GM12878 (cell line): ENCODE measurements around the gene FCRLA. TPM values are rescaled to one million over a fixed set of nuclear protein-coding genes. Genes with fewer than 3 reads are reported as not detected.

ENCODE experiments used
- ATAC-seq: fragments of 200-7000 bp; cut with Tn5 transposase; 3 replicates; pipeline ENCODE4 v1.9.1; 2020; ENCODE audit warnings: mild to moderate bottlenecking, moderate library complexity
- BruUV-seq: library from RNA; stranded (reverse); fragments of 400-500 nt; replicated peaks from 2 replicates; lab custom pipeline; 2021; lab: Mats Ljungman, UMichigan
- CTCF ChIA-PET: fragments of 300-600 bp; sonication (Branson Sonifier 250); formaldehyde crosslinking; extraction: SDS; loops from one replicate; lab custom pipeline; 2021; ENCODE audit warnings: inconsistent platforms; lab: Yijun Ruan, JAX
- POLR2A ChIA-PET: fragments of 350-600 bp; formaldehyde crosslinking; extraction: SDS; loops from one replicate; lab custom pipeline; 2021; ENCODE audit warnings: inconsistent platforms; lab: Charles Lee
- RAD21 ChIA-PET: fragments of 300-600 bp; sonication (Branson Sonifier 250); formaldehyde crosslinking; loops from one replicate; lab custom pipeline; 2023; ENCODE audit warnings: antibody characterized with exemption; ENCODE audit not compliant: unreplicated experiment; lab: Charles Lee
- SMC1A ChIA-PET: fragments of 300-600 bp; sonication (Branson Sonifier 250); formaldehyde crosslinking; loops from one replicate; lab custom pipeline; 2023; ENCODE audit not compliant: unreplicated experiment, uncharacterized antibody; lab: Charles Lee
- DNase-seq: peaks from one replicate; pipeline ENCODE4 v3.0.0-alpha.2; 2011; ENCODE audit warnings: low read depth, low spot score
- FAIRE-seq: peaks from 3 replicates; lab custom pipeline; 2011; peaks lifted over from hg19 to GRCh38; lab: Jason Lieb, UNC
- H2AFZ ChIP-seq: 2 replicates; pipeline ENCODE4 v1.6.0; 2011; ENCODE audit warnings: low read depth, low read length, control low read depth; ENCODE audit not compliant: control insufficient read depth
- H3K27ac ChIP-seq: 2 replicates; pipeline ENCODE4 v1.5.1; 2011; ENCODE audit warnings: control low read depth; ENCODE audit not compliant: control insufficient read depth, insufficient read depth
- H3K27me3 ChIP-seq, 2 experiments: replicated peaks in 1 of 2; 2 replicates each; pipeline versions ENCODE4 v1.6.0 to v1.6.1; 2011; ENCODE audit warnings: low read length in 1 of 2; ENCODE audit not compliant: control insufficient read depth in 2 of 2, insufficient read depth in 2 of 2
- H3K36me3 ChIP-seq, 2 experiments: 2 replicates each; pipeline ENCODE4 v1.5.1; 2011; ENCODE audit warnings: low read length in 1 of 2; ENCODE audit not compliant: control insufficient read depth in 2 of 2, insufficient read depth in 2 of 2
- H3K4me1 ChIP-seq: 2 replicates; pipeline ENCODE4 v1.6.1; 2011; ENCODE audit warnings: mild to moderate bottlenecking, low read length, moderate library complexity, mixed read lengths; ENCODE audit not compliant: control insufficient read depth, insufficient read depth
- H3K4me2 ChIP-seq: 2 replicates; pipeline ENCODE4 v1.6.0; 2011; ENCODE audit warnings: control low read depth; ENCODE audit not compliant: control insufficient read depth, insufficient read depth
- H3K4me3 ChIP-seq: fragments of 200-600 bp; sonication (generic); 2 replicates; pipeline ENCODE4 v1.5.1; 2016
- H3K79me2 ChIP-seq: 2 replicates; pipeline ENCODE4 v1.6.0; 2011; ENCODE audit warnings: low read length; ENCODE audit not compliant: control insufficient read depth, insufficient read depth
- H3K9ac ChIP-seq: 2 replicates; pipeline ENCODE4 v1.8.0; 2011; ENCODE audit warnings: low read length, control low read depth, mixed read lengths; ENCODE audit not compliant: control insufficient read depth, insufficient read depth
- H3K9me3 ChIP-seq: replicated peaks from 3 replicates; pipeline ENCODE4 v1.5.1; 2011; ENCODE audit warnings: mild to moderate bottlenecking, low read length; ENCODE audit not compliant: control insufficient read depth, insufficient read depth
- H4K20me1 ChIP-seq: 2 replicates; pipeline ENCODE4 v1.6.0; 2011; ENCODE audit not compliant: control insufficient read depth, insufficient read depth
- CREB1 ChIP-seq: IDR thresholded peaks from 2 replicates; pipeline ENCODE4 v1.6.1; 2012; ENCODE audit warnings: low read depth, mild to moderate bottlenecking, inconsistent platforms
- EZH2 ChIP-seq: IDR thresholded peaks from 2 replicates; pipeline ENCODE4 v1.6.1; 2012; ENCODE audit warnings: low read depth, mild to moderate bottlenecking, control low read depth, inconsistent platforms, low read length, borderline replicate concordance; ENCODE audit not compliant: control insufficient read depth
- IRF4 ChIP-seq: IDR thresholded peaks from 2 replicates; pipeline ENCODE4 v1.6.1; 2011; ENCODE audit warnings: low read depth, low read length
- NR2C2 ChIP-seq: IDR thresholded peaks from 2 replicates; pipeline ENCODE4 v1.6.1; 2011; ENCODE audit warnings: borderline replicate concordance, low read depth; ENCODE audit not compliant: control insufficient read depth, insufficient read length
- RCOR1 ChIP-seq: conservative IDR thresholded peaks from 2 replicates; pipeline ENCODE4 v1.6.1; 2012; ENCODE audit warnings: low read depth, low read length, improper control_type of control experiment
- SPI1 ChIP-seq: IDR thresholded peaks from 2 replicates; pipeline ENCODE4 v1.6.1; 2011; ENCODE audit warnings: low read depth, mild to moderate bottlenecking, low read length, moderate library complexity, borderline replicate concordance; ENCODE audit not compliant: insufficient read depth
- SREBF1 ChIP-seq: IDR thresholded peaks from 2 replicates; pipeline ENCODE4 v1.6.1; 2012; ENCODE audit warnings: mild to moderate bottlenecking, low read length
- SREBF2 ChIP-seq: IDR thresholded peaks from 2 replicates; pipeline ENCODE4 v1.6.1; 2012; ENCODE audit warnings: mild to moderate bottlenecking, low read length
- WRNIP1 ChIP-seq: IDR thresholded peaks from 2 replicates; pipeline ENCODE4 v1.6.1; 2011; ENCODE audit warnings: low read depth, low read length, improper control_type of control experiment, borderline replicate concordance
- ZNF217 ChIP-seq: fragments of 450-650 bp; IDR thresholded peaks from 2 replicates; pipeline ENCODE4 v1.6.1; 2017; ENCODE audit warnings: antibody characterized with exemption, mild to moderate bottlenecking
- WGBS: methylation state at CpG from one replicate; pipeline ENCODE4 v1.1.6; 2016; ENCODE audit warnings: low lambda C conversion rate; ENCODE audit not compliant: insufficient replicate concordance, insufficient coverage; ENCODE audit errors: missing lambda C conversion rate; 5-methylcytosine and 5-hydroxymethylcytosine counted together
- in situ Hi-C: fragments of 300-500 bp; cut with MboI; formaldehyde crosslinking; loops from 9 replicates; pipeline ENCODE4 v1.14.3; 2018; ENCODE audit warnings: mixed read lengths
- intact Hi-C: fragments of 100-400 bp; cut with micrococcal nuclease; formaldehyde crosslinking; loops from one replicate; pipeline ENCODE4 v1.14.2; 2022; ENCODE audit not compliant: unreplicated experiment
- polyA plus RNA-seq, 11 experiments: library from polyadenylated mRNA; depleted of rRNA in 4 of 11; unstranded in 6 of 11; stranded (reverse) in 5 of 11; fragments of >200 nt; fragmentation: Nextera tagmentation in 4 of 11; fragmentation: Illumina TruSeq in 1 of 11; extraction: Ambion mirVana in 4 of 11; extraction: Trizol in 1 of 11; gene quantifications; 1 replicate in 1 of 11; 2 replicates in 10 of 11; pipeline versions ENCODE4 v1.2.1 to v1.2.3, GENCODE V29; 2011 to 2016; ENCODE audit warnings: inconsistent platforms in 2 of 11, missing spikeins in 2 of 11, low read depth in 1 of 11
- total RNA-seq, 4 experiments: library from RNA; depleted of rRNA in 3 of 4; stranded (reverse); fragments of >200 nt in 3 of 4; fragmentation: Illumina TruSeq in 1 of 4; extraction: Trizol in 1 of 4; gene quantifications; 2 replicates each; pipeline versions ENCODE4 v1.2.1 to v1.2.3, GENCODE V29; 2013 to 2021
- TF ChIP-seq, protein P1 (sequence below): fragments of 450-650 bp; IDR thresholded peaks from 2 replicates; pipeline ENCODE4 v1.6.1; 2017; ENCODE audit warnings: mild to moderate bottlenecking, low read depth, inconsistent platforms; ENCODE audit not compliant: poor library complexity, severe bottlenecking

FCRLA gene
- total and polyA plus RNA-seq, 10 of the 15 experiments (the other 5 are each of a cell fraction or from before 2014, with no cell fraction given), result 130 to 714 (median 374) TPM

DNA sequence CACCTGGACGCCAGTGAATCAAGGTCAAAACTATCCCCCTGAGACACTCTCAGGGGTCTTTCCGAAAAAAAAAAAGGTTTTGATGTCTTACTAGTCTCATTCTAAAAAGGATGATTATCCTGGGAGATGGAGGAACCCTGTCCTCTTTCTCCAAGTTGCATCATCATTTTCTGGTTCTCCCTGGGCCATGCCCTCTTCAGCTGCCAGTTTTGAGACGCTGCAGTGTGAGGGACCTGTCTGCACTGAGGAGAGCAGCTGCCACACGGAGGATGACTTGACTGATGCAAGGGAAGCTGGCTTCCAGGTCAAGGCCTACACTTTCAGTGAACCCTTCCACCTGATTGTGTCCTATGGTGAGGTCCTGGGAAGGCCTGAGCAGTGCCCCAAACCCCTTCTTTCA is 3.5 kb downstream of the FCRLA start:
- Histone ChIP-seq H3K4me2 (peak overlapping the region; percentile 94), H3K36me3 (peaks cover 15 to 16% of the 10 kb centered on the region in 2 experiments), H3K4me3 (peak overlapping the region; percentile 30), H3K79me2 (peaks cover 43% of the 10 kb centered on the region), H3K9me3 (no peaks in the 10 kb centered on the region), H2AFZ (no peak overlapping the region), H4K20me1 (no peaks in the 10 kb centered on the region), H3K9ac (no peak overlapping the region), H3K27me3 (no peaks in the 10 kb centered on the region), H3K4me1 (peaks cover 24% of the 10 kb centered on the region), H3K27ac (no peak overlapping the region)
- TF ChIP-seq SREBF2, result no peak
- TF ChIP-seq SPI1, result no peak
- TF ChIP-seq, protein P1, sequence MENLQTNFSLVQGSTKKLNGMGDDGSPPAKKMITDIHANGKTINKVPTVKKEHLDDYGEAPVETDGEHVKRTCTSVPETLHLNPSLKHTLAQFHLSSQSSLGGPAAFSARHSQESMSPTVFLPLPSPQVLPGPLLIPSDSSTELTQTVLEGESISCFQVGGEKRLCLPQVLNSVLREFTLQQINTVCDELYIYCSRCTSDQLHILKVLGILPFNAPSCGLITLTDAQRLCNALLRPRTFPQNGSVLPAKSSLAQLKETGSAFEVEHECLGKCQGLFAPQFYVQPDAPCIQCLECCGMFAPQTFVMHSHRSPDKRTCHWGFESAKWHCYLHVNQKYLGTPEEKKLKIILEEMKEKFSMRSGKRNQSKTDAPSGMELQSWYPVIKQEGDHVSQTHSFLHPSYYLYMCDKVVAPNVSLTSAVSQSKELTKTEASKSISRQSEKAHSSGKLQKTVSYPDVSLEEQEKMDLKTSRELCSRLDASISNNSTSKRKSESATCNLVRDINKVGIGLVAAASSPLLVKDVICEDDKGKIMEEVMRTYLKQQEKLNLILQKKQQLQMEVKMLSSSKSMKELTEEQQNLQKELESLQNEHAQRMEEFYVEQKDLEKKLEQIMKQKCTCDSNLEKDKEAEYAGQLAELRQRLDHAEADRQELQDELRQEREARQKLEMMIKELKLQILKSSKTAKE, result no peak
- no peak for TF ChIP-seq CREB1
- TF ChIP-seq ZNF217, result no peak
- no peak for TF ChIP-seq SREBF1
- TF ChIP-seq RCOR1, result no peak
- no peak for TF ChIP-seq WRNIP1
- no peak for TF ChIP-seq EZH2
- TF ChIP-seq IRF4, result no peak
- TF ChIP-seq NR2C2, result no peak
- intact Hi-C loops, result no loop called here
- in situ Hi-C loops, result no loop called here
- ChIA-PET CTCF (interaction anchor here (5.0 kb wide), 1 partner anchor 26 kb away, joined by 75 read pairs; no protein-coding TSS in a partner anchor), SMC1A (interaction anchor here (1.0 to 2.2 kb wide), 2 partner anchors 8 to 12 kb away, joined by 4 to 5 read pairs; partner anchors contain the start of gene FCRLB), RAD21 (interaction anchor here (1.6 to 4.7 kb wide), 2 partner anchors 16 to 27 kb away, joined by 3 to 74 read pairs; no protein-coding TSS in a partner anchor), POLR2A (no interaction called here)
- FAIRE-seq, result no peak
- no peak for ATAC-seq
- DNase-seq, result no peak
- no TSS peak for BruUV-seq
- 91% methylated on average over 4 of the region's 4 CpGs for WGBS
